Bone marrow (tissue), 2 donors: ENCODE data around the gene GNB5.
"Not testable (repeated sequence)": the region's sequence is repeated elsewhere in the genome, so short reads cannot be mapped to it uniquely, and the experiment has no call there.

Experiments used
- DNase-seq, 2 donors: peaks; one replicate each; lab custom pipeline; 2025; lab: John Stamatoyannopoulos, UW

GNB5 gene

DNA sequence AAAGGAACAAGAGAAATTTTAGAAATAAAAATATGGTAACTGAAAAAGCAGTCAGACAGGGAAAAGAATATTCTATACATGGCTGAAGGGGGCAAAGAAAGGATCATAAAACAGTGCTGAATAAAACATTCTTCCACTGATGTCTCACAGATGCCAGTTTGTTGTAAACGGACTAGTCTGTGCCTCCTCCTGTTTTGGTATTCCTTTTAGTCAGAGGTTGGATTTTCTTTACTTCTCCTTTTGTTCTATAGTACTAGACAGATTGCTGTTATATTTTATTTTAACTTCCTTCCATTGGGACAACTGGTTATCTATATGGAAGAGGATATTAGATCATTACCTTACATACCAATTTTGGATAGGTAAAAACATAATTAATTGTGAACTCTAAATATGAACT, 16.0 kb upstream of the GNB5 start:
- DNase-seq, result no peak

DNA sequence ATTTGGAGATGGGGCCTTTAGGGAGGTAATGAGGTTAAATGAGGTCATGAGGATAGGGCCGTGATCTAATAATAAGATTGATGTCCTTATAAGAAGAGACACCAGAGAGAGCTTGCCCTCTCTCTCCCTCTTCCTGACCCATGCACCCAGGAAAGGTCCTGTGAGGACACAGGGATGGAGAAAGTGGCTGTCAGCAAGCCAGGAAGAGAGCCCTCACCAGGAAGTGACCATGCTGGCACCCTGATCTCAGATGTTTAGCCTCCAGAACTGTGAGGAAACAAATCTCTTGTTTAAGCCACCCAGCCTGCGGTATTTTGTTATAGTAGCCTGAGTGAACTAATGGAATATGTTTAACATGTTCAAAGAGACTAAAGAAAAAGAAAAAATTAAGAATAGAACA, 15.3 kb upstream of the GNB5 start:
- DNase-seq, result no peak

DNA sequence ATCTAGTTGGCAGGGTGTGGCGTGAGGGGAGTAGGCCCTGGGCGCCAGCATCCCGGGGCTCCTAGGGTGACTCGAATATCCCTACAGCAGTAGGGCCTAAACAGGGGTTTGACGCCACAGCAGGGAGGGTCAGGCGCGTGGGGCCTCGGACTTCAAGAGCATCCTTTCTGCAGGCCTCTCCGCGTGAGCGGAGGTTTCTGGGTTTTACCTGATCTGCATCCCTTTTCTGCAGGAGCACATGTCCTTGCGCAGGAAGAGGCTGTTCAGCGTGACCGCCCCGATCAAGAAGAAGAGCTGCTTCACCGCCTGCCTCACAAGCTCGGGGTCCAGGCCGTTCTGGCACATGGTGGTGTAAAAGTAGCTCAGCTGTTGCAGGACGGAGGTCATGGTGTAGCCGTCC, 13.5 kb upstream of the GNB5 start:
- DNase-seq, result no peak

DNA sequence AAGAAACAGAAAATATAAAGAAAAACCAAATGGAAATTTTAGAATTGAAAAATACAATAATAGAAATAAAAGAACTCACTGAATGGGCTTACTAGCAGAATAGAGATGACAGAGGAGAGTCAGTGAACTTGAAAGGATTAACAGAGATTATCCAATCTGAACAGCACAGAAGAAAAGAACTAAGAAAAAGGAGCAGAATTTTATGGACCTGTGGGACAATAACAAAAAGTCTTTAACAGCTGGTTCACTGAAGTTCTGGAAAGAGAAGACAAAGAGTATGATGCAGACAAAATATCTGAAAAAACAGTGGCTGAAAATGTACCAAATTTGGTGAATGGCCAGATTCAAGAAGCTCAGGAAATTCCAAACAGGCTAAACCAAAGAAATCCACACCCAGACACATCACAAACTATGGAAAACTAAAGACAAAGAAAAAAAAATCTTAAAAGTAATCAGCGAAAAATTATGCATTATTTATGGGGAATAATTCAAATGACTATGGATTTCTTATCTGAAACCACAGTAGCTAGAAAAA, 9.7 kb upstream of the GNB5 start:
- no peak for DNase-seq

DNA sequence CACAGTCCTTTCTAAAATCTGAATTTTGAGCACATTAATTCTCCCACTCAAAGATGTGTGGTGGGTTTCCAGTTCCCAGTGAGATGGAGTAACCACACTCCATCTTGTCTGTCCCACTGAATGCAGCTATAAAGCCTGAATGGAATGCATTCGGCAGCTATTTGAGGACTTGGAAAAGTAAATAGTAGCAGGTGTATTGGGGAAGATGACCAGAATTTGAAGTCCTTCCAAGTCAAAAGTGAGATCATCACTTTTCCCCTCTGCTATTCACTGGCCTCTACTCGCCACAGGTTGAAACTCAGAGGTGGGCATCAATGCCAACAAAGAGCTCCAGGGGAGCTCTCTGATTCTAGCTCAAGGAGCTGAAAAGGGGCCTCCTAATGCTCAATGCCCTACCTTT, 8.1 kb upstream of the GNB5 start:
- DNase-seq, result no peak

DNA sequence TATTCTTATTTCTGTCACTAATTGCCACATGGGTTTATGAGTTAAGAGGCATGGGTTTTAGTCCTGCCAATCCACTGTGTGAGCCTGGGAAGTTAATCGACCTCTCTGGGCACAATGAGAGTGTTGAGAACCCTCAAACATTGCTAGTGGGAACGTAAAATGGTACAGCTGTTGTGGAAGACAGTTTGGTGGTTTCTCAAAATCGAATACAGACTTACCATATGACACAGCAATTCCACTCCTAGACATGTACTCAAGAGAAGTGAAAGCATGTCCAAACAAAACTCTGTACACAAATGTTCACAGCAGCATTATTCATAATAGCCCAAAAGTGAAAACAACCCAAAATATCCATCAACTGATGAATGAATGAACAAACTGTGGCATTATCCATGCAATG, 5.7 kb upstream of the GNB5 start:
- DNase-seq, result no peak

DNA sequence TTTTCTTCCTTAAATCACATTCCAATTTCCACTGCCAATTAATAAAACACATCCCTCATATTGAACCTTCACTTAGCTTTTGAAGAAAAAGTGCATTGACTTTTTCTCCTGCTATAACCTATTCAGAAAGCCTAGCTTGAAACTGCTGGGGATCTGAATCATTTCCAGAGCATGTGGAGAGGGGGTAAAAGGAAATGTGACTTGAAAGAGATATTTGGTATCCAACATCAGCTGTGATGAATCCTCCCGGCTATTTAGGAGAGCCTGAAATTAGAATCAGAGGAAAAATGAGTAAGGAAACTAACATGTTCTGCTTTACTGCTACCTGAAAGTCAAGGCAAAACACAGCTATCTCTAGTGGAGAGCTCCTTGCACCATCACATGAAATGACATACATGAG, 2.6 kb upstream of the GNB5 start:
- no peak for DNase-seq

DNA sequence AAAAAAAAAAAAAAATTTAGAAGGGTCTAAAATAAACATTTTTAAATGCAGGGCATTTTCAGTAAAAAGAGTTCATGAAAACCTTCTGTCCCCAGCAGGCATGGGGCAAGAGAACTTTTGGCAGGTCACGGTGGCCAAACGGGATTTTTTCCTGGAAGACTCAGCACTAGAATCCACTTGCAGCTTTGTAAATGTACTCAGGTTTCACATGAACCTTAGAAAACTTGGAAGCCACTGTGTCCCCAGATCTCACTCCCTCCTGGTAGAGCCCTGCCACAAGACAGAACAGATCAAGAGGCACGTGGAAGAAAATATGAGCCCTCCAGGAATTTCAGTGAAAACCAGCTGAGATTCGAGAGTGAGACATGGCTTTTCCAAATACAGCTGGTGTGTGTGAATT, 2.1 kb upstream of the GNB5 start:
- DNase-seq, result no peak

DNA sequence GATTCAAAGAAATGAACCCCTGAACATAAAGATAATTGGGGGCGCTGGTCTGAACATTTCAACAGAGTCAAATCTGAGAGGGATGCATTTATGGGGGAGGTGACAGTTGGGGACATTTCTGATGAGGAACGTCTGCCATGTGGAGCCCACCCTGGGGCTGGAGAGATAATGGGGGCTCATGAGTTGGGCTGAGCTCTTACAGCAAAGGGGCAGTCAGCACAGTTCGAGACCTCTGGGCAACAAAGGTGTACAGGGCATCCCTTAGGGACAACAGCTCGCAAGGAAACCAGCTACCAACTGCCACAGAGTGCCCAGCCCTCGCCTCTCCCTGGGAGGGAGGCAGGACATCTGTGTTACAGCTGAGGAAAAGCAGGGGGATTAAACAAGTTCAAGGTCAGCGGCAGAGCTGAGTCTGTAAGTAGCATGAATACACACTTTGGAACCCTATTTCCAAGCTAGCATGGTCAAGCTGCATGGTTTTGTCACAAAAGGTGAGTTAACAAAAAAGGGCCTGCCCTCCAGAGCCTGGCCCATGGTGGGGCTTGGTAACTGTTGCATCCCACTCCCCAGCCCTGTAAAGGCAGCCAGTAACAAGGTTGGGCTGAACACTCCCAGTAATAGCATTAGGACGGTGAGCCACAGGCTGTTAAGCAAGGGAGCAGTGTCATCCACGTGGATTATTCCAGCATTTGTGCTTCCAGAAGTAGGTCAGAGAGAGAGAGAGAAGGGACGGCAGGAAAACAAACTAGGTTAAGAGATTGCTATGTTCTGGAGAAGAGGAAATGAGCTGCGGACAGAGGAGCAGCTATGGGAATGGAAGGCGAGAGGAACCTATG, 4.3 kb downstream of the GNB5 start:
- DNase-seq, result no peak

DNA sequence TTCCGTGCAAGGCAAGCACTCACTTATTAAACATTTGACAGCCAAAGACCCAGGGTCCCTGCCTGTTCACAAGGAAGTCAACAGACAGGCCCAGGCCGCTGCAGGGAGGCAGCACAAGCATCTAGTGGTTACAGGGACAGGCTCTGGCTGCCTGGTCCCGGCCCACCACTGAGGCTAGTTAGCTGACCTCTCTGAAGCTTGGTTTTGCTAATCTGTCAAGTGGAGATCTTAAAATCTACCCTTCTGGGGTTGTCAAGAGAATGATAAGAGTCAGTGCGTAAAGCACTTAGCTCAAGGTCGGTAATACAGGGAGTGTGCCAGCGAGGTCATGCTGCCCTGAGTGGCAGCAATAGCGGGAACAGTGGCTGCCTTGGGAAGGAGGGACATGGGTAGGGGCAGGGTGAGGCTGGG, 6.0 kb downstream of the GNB5 start:
- DNase-seq, result no peak

DNA sequence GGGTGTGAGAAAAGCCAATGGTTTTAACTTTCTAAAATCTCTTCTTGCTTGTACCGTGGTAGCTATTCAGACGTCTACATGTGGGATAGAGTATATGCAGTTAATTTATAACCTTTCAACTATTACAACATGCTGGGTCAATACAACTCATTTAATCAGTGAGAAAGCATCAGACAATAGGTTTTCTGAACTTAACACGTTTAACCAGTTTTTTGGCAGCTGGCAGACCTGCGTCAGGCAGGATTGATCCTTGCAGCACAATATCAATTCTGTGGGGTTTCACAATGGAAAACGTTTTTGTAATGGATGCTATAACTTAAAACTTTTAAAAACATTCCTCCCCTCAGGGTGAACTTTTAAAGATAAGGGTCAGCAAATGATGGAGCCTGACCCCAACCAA, 6.5 kb downstream of the GNB5 start:
- no peak for DNase-seq

DNA sequence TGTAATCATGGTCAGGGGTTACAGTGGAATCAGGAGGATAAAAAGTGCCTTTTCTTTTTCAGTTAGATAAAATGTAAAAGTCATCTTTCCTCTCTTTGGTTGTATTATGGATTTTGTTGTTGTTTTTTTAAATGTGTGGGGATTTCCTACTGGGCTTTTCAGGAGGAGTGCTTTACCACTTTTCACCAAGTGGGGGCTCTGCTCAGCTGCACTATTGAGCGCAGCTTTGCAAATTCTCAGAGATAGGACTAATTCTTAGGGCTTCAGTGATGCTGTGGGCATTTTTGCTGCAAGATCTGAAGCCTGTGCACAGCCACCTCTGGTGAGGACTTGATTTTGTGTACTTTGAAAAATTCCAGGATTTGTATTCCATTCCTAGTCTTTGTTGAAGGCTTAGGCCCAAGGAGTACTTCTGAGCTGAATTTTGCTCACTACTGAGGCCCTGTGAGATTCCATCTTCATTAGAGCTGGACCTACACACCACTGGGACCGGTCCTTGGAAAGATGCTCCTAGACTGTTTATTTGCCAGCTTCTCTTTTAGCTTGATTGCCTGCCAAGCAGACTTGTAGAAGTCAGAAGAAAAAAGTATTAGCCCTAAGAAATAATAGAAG, 7.5 kb downstream of the GNB5 start:
- no peak for DNase-seq

DNA sequence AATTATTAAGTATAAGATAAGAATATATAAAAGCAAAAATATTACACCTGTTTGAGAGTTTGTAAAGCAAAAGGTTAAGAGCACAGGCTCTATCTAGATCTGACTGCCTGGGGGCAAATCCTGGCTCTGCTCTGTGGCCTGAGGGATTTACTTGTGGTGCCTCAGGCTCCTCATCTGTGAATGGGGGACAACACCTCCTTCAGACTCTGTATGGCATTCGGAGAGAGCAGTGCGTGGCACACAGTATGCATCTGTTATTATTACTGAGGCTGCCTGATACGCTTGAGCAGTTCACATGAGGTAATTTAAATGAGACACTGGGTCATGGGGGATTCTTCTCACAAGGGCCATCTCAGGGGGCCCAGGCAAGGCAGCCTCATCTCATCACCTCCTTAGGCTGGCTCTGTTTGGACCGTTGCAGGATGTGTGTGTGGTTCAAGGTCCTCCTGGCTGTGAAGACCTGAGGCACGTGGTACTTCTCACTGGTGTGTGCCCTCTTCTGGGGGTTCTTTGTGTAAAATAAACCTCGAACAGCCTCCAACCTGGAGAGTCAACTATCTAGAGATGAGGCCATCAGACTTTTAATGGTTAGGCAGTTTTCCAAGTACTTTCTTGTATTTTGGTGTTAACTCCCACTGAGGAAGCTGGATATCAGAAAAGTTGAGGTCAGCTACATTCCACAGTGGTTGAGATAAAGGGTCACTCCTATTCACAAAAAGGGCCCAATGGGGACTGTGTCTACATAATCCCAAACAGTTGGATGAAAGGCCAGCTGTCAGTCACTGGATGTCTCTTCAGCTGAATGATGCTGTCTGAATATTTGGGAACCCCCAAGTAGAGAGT, 9.0 kb downstream of the GNB5 start:
- no peak for DNase-seq

DNA sequence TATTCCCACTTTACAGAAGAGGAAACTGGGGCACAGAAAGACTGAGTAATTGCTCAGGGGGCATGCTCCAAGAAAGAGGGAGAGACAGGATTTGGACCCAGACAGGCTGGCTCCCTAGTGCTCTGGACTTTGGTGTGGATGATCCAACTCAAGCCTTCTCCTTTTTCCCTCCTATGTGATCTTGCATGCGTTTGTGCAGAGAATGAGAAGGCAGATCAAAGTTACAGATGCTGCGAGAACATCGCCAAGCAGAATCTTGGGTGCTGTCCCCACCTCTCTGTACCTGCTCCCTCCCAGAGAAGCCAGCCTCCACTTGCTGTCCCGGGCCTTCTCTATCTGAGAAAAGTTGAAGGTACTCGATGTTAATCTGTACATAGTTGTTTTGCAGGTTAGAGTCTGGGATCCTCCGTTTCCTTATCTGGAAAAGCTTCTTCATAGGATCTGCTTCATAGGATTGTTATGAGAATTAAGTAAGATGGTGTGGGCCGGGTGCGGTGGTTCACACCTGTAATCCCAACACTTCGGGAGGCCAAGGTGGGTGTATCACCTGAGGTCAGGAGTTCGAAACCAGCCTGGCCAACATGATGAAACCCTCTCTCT, 10.2 kb downstream of the GNB5 start:
- DNase-seq, result no peak

DNA sequence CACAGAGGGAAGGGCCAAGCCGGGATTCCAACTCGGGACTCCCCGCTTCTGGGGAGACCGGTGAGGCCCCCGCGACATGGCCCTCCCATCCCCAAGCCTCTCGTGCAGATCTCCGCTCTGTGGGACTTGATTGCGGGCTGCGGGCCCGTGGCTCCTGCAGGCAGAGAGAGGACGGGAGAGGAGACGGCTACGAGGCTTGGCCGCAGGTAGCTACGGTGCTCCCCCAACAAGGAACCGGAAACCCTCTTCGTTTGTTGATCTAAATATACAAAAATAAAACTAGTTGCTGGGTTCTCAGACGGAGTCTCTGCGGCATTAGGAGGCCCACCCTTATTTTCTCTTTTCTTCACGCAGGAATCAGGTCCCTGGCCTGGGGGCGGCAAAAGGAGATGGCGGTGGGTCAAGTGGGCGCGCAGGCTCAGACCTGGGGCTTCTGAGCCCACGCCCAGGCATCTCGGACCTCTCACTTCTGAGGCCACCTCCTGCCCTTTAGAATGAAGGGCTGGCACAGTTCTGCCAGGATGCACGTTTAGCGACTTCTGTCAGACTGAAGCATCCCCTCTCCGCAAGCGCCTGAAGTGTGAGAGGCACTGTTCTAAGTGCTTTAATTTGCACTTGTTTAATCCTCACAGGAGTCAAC, 10.9 kb downstream of the GNB5 start:
- DNase-seq, result no peak

DNA sequence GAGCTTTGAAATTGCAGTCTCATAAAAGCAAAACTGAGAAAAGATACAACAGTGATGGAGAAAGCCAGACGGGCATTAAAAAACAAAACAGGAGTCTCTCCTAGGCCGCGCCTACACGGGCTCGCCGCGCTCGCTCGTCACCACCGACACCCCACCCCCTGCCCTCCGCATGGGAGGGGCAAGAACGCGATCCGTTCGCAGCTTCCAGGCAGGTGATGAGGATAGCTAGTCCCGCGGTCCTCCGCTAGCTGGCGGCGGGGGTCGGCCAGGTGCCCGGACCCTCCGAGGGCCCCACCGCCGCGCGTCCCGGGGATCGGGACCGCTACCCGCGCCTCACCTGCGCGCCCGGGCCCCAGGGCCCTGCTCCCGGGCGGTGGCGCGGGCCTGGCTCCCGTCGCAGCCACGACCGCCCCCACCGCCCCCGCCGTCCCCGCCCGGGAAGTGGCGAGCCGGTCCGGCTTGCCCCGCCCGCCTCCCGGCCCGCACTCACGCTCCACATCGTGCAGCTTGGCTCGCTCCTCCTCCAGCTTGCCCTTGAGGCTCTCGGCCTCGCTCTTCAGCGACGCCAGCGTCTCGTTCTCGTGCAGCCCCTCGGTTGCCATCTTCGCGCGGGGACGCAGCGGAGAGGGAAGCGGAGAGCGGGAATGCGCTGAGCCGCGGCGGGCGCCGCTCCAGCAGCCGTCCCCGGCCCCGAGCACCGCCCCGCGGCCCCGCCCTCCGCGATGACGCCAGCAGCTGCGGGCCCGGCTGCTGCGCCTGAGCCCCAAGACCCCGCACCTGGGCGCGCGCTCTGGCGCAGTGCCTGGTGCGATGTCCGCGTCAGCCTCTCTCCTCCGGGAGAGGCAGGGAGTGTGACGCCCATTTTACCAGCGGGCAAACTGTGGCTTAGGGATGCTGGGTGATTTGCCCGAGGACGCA, 11.7 kb downstream of the GNB5 start:
- DNase-seq, result peak; percentile 41 to 80

DNA sequence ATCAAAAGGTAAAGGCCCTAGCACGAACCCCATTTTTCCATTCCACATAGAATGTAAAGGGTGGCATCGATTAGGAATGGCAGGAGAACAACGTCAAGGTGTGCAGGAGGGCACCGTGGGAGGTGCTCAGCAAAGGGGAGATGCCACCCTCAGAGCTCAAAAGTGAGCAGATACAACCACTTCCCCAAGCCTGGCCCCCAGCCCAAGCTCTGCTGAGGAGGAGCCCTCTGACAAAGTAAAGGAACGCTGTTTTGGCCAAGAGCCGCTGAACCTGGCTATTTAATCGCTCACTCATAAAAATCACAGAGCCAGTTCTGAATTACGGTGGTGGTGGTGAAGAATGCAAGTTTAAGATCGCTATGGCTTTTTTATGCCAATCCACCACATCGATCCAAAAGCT, 12.4 kb downstream of the GNB5 start:
- DNase-seq, result no peak

DNA sequence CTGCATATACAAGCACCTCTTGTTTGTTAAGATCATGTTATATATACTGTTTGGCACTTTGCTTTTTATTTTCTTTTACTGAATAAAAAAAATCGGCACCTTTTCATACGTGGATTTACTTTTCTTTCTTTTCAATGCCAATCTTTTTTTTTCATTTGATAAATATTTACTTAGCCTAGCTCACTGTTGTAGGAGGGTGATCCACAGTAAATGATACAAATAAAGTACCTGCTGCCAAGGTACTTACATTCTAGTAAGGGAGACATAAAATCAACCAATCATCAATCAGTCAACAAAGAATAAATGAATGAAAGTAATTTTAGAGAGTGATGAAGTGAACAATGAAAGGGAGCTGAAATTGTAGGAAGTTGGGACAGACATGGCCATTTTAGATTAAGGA, 18.3 kb downstream of the GNB5 start:
- no peak for DNase-seq

DNA sequence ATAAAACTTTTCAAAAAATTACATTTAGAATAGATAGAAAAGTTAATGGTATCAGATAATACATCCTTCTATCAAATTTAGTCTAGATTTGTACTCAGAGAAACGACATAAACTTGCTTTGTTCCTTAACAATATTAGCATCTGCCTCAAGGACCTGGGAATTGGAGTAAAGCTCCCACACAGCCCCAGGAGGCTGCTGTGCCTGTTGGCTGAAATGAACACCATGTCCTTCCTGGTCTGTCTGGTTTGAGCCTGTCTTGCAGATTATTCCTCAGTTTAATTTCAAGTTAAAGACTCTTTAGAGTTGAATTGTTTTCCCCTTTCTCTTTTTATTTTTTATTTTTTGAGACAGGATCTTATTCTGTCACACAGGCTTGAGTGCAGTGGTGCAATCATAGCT, 19.4 kb downstream of the GNB5 start:
- DNase-seq, result no peak

DNA sequence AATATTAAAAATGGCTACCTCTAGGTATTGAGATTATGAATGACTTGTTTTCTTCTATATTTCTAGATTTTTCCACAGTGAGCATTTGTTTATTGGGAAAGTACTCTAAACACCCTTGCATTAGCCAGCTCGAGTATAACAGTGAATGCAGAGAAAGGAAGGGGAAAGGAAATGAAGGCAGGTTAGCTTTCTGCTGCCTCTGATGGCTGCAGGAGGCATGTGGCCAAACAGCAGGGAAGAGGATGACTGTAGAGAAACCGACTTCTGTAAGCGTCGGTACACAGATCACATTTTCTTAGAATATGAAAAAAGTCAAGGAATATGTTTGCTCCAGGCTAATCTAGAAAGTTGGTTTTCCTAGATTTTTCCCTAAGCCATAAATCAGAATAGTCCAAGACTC, 19.8 kb downstream of the GNB5 start:
- peak in 1 of 2 donors; percentile 39 for DNase-seq

DNA sequence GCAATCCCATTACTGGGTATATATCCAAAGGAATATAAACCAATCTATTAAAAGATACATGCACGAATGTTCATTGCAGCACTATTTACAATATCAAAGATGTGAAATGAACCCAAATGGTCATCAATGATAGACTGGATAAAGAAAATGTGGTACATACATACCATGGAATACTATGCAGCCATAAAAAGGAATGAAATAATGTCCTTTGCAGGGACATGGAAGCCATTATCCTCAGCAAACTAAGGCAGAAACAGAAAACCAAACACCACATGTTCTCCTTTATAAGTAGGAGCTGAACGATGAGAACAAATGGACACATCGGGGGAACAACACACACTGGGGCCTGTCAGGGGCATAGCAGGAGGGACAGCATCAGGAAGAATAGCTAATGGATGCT, 21.0 kb downstream of the GNB5 start:
- DNase-seq, result not testable (repeated sequence)
